Endothelial cell of umbilical vein (primary cell): Measurements from ENCODE around the gene LRRC7.

Source experiments
- CTCF ChIP-seq, 2 donors: IDR thresholded peaks; 1 replicate in 1 of 2; 2 replicates in 1 of 2; pipeline ENCODE4 v1.5.1; 2011; ENCODE audit warnings: low read length in 2 of 2, mild to moderate bottlenecking in 2 of 2, moderate library complexity in 2 of 2, control low read depth in 1 of 2, inconsistent platforms in 1 of 2, low read depth in 1 of 2; ENCODE audit not compliant: insufficient read depth in 1 of 2; ENCODE audit errors: extremely low read depth in 1 of 2
- FOS ChIP-seq: IDR thresholded peaks from 2 replicates; pipeline ENCODE4 v1.6.1; 2011; ENCODE audit warnings: mild to moderate bottlenecking, low read length, moderate library complexity, borderline replicate concordance; ENCODE audit not compliant: insufficient read depth
- GATA2 ChIP-seq: IDR thresholded peaks from 2 replicates; pipeline ENCODE4 v1.7.0; 2011; ENCODE audit warnings: low read depth, mild to moderate bottlenecking, moderate library complexity, mixed read lengths, low read length; ENCODE audit not compliant: insufficient read length, insufficient read depth
- POLR2A ChIP-seq: IDR thresholded peaks from 2 replicates; pipeline ENCODE4 v1.6.1; 2012; ENCODE audit warnings: low read depth, mild to moderate bottlenecking, control low read depth, low read length
- POLR2AphosphoS5 ChIP-seq: IDR thresholded peaks from 2 replicates; pipeline ENCODE4 v1.6.1; 2012; ENCODE audit warnings: low read depth, mild to moderate bottlenecking, control low read depth, low read length, moderate library complexity; ENCODE audit not compliant: insufficient read depth

DNA sequence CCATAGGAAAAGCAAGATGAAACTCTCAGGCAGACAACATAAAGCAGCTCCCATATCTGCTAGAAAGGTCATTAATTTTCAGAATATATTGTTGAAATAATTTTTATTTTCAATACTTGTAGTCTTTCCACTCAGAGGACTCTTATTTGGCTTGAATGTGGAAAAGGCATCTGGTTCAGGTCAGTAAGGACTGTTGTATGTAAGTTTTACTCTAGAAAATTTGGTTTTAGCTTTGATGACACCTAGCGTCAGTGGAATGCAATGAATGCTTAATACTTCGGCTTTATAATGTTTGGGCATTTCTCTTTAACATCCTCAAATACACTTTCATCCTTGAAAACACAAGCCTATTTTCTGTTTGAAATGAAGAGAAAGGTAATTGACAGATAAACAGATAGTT lies 574.4 kb downstream of the LRRC7 start:
- TF ChIP-seq CTCF (IDR thresholded peaks at IDR 0.05; ENCODE audit: extremely low read depth in 1 of 2, insufficient read depth in 1 of 2, low read depth in 1 of 2, low read length in 2 of 2) = no peak
- TF ChIP-seq GATA2 = no peak
- TF ChIP-seq FOS = no peak
- no peak for TF ChIP-seq POLR2A
- TF ChIP-seq POLR2AphosphoS5 = no peak
